Chondrocyte (in vitro differentiated cells): ENCODE results near the gene SPIN2B. TPM values are rescaled to one million over a fixed set of nuclear protein-coding genes. Genes with fewer than 3 reads are reported as not detected.
"Not testable (repeated sequence)": the region's sequence is repeated elsewhere in the genome, so short reads cannot be mapped to it uniquely, and the experiment has no call there.

Experiments
- DNase-seq: peaks from one replicate; pipeline ENCODE4 v3.0.0; 2021; ENCODE audit warnings: mixed read lengths, low spot score
- H3K27ac Mint-ChIP-seq: one replicate; pipeline ENCODE4 v1.8.0; 2021; ENCODE audit warnings: mild to moderate bottlenecking, moderate library complexity, mixed read lengths; ENCODE audit not compliant: unreplicated experiment
- H3K27me3 Mint-ChIP-seq: 2 replicates; pipeline ENCODE4 v1.8.0; 2021; ENCODE audit warnings: low read depth, mixed read lengths
- H3K36me3 Mint-ChIP-seq: 2 replicates; pipeline ENCODE4 v1.8.0; 2021; ENCODE audit warnings: low read depth, mixed read lengths
- H3K4me1 Mint-ChIP-seq: 2 replicates; pipeline ENCODE4 v1.8.0; 2021; ENCODE audit warnings: low read depth, mild to moderate bottlenecking, mixed read lengths
- H3K4me3 Mint-ChIP-seq: one replicate; pipeline ENCODE4 v1.8.0; 2021; ENCODE audit warnings: mild to moderate bottlenecking, moderate library complexity, mixed read lengths; ENCODE audit not compliant: unreplicated experiment
- H3K9me3 Mint-ChIP-seq: 2 replicates; pipeline ENCODE4 v1.8.0; 2021; ENCODE audit warnings: low read depth, mixed read lengths
- total RNA-seq: library from RNA; stranded (reverse); gene quantifications from 3 replicates; pipeline ENCODE4 v1.2.1, GENCODE V29; 2021
- TF ChIP-seq, protein P1 (sequence below): fragments of 200-600 bp; sonication (generic); IDR thresholded peaks from 2 replicates; pipeline ENCODE4 v1.5.0; 2021; ENCODE audit warnings: antibody characterized with exemption, mild to moderate bottlenecking, moderate library complexity

SPIN2B gene
- total RNA-seq, 1 donor from 2014 or later, result 12.9 TPM

DNA sequence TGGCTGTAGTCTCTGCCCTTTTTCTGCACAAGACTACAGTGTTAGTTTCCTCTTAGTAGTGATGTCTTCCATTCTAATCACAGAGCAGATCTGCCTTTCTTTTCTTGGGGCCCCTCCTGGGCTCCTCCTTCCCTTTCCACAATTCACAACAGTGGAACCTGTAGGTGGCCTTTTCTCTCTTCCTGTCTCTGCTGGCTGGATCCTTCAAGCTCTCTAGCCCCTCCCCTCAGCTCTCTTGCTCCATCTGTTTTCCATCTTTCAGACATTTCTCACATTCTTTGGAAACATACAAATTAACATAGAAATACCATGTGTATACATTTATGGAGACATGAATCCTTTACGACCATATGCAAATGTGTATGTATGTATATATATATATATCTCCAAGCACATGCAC is 16.2 kb upstream of the SPIN2B start:
- no peak for DNase-seq
- H3K4me3 Mint-ChIP-seq, result peak overlapping the region; percentile 62
- H3K36me3 Mint-ChIP-seq, result peaks cover 2% of the 10 kb centered on the region
- peaks cover 26% of the 10 kb centered on the region for H3K9me3 Mint-ChIP-seq
- H3K27ac Mint-ChIP-seq, result no peak overlapping the region
- TF ChIP-seq, protein P1, sequence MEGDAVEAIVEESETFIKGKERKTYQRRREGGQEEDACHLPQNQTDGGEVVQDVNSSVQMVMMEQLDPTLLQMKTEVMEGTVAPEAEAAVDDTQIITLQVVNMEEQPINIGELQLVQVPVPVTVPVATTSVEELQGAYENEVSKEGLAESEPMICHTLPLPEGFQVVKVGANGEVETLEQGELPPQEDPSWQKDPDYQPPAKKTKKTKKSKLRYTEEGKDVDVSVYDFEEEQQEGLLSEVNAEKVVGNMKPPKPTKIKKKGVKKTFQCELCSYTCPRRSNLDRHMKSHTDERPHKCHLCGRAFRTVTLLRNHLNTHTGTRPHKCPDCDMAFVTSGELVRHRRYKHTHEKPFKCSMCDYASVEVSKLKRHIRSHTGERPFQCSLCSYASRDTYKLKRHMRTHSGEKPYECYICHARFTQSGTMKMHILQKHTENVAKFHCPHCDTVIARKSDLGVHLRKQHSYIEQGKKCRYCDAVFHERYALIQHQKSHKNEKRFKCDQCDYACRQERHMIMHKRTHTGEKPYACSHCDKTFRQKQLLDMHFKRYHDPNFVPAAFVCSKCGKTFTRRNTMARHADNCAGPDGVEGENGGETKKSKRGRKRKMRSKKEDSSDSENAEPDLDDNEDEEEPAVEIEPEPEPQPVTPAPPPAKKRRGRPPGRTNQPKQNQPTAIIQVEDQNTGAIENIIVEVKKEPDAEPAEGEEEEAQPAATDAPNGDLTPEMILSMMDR, result no peak
- H3K27me3 Mint-ChIP-seq, result no peaks in the 10 kb centered on the region
- H3K4me1 Mint-ChIP-seq, result peaks cover 9% of the 10 kb centered on the region

DNA sequence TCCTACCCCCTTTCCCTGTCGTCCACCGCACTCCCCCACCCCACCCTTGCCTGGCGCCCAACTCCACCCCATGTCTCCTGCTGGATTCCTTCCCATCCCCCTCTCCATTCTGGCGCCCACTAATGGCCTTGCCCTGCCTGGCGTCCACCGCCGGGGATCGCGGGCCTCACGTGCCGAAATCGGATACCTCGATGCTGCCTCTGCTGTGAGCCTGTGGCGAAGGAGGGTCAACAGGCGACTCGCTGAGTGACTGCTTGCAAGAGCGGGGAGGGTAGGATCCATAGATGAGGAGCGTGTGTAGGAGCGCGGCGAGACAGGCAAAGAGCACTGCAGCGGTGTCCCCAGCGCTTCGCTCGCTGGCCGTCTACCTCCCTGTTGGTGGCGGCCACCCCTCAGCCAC is 15.7 kb upstream of the SPIN2B start, which contains the start of gene SPIN2A:
Gene SPIN2A, minus strand, starts transcription at position 325 of the 400 bp plus-strand sequence. CDS start 800 bp downstream, outside the sequence.
- peak within 1 kb of the TSS; percentile 64 for H3K27ac Mint-ChIP-seq
- not testable (repeated sequence) for H3K4me1 Mint-ChIP-seq, H3K36me3 Mint-ChIP-seq, H3K27me3 Mint-ChIP-seq
- peaks cover 26% of the 10 kb centered on the region for H3K9me3 Mint-ChIP-seq
- peak within 1 kb of the TSS; percentile 62 for H3K4me3 Mint-ChIP-seq
- DNase-seq, result peak; percentile 92

DNA sequence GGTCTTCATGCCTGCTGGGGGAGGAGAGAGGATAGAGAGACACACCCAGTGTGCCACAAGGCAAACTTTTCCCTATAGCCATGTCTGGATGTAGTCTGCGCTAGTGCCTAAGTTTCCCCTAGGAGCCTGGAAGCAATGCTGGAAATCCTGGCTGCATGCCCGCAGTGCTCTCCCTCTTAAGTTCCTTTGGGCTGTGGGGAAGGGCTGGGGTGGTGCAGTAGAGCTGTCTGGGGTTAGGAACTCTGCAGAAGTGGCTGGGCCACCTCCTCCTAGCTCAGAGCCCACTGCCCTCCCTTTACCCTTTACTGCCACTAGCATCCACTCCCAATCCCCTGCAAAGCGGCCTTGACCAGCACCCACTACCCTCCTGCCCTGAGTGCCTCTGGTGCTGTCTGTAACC is 15.2 kb upstream of the SPIN2B start:
- not testable (repeated sequence) for H3K36me3 Mint-ChIP-seq, H3K4me1 Mint-ChIP-seq, H3K27ac Mint-ChIP-seq, DNase-seq, H3K27me3 Mint-ChIP-seq
- Mint-ChIP-seq H3K4me3 (peak overlapping the region; percentile 62), H3K9me3 (peaks cover 24% of the 10 kb centered on the region)

DNA sequence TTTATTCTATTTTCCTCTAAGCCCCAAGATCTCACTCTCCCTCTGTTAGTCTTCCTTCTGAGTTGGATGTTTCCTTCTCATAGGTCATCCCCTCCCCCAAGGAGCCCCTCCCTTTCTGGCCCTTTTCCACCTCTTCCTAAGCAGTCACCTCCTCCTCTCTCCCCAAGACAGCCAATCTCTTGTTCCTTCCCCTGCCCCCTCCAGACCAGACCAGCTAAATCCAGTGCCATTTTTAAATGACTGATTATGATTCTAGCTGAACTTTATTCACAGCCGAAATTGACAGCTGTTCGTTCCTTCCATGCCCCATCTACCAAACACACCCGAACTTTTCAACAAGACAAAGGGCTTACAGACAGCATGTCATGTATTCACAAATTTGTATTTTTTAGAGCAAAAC is 13.9 kb upstream of the SPIN2B start:
- TF ChIP-seq, protein P1, result no peak
- DNase-seq, result no peak
- peaks cover 9% of the 10 kb centered on the region for H3K4me1 Mint-ChIP-seq
- no peak overlapping the region for H3K27ac Mint-ChIP-seq
- H3K36me3 Mint-ChIP-seq, result peaks cover 2% of the 10 kb centered on the region
- peaks cover 24% of the 10 kb centered on the region for H3K9me3 Mint-ChIP-seq
- H3K4me3 Mint-ChIP-seq, result no peak overlapping the region
- no peaks in the 10 kb centered on the region for H3K27me3 Mint-ChIP-seq

DNA sequence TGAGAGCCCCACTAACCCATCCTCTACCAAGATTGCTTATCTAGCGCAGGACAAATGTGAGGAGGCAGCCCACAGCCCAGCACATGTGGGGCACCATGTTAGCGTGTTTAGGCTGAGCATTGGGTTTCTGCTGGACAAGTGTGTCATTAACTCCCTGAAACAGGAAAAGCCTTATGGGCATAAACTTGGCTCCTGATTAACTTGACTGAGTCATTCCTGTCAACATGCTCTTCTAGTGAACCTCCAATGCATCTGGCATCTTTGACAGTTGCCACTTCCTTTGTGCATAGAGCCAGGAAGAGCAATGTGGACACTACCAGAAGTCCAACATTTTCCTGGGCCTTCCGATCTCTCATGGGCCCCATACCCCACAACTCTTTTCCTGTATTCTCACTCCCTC is 13.4 kb upstream of the SPIN2B start:
- H3K27ac Mint-ChIP-seq, result no peak overlapping the region
- TF ChIP-seq, protein P1, result no peak
- peaks cover 9% of the 10 kb centered on the region for H3K4me1 Mint-ChIP-seq
- H3K36me3 Mint-ChIP-seq, result peaks cover 2% of the 10 kb centered on the region
- DNase-seq, result no peak
- H3K27me3 Mint-ChIP-seq, result no peaks in the 10 kb centered on the region
- H3K9me3 Mint-ChIP-seq, result peaks cover 21% of the 10 kb centered on the region
- no peak overlapping the region for H3K4me3 Mint-ChIP-seq

DNA sequence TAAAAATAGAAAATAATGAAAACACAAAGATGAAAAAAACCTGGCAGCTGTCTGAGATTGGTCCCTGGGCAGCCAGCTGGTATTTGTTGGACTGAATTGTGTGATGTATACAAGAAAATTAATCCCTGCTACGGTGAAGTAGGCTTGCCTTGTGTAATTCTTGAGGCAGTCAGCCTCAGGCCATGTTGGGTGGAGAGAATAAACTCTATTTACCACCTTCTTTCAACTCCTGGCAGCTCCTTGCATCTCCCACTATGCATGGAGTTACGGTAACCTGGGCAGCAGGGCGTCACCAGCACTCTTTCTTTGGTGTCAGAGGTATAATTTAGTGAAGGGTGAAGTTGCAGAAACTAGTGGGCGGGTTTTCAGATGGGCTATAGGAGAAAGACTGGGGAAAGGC is 12.4 kb upstream of the SPIN2B start:
- Mint-ChIP-seq H3K9me3 (peaks cover 19% of the 10 kb centered on the region), H3K27ac (no peak overlapping the region), H3K36me3 (peaks cover 2% of the 10 kb centered on the region), H3K27me3 (no peaks in the 10 kb centered on the region), H3K4me1 (peaks cover 9% of the 10 kb centered on the region), H3K4me3 (no peak overlapping the region)
- no peak for DNase-seq
- TF ChIP-seq, protein P1, result no peak

DNA sequence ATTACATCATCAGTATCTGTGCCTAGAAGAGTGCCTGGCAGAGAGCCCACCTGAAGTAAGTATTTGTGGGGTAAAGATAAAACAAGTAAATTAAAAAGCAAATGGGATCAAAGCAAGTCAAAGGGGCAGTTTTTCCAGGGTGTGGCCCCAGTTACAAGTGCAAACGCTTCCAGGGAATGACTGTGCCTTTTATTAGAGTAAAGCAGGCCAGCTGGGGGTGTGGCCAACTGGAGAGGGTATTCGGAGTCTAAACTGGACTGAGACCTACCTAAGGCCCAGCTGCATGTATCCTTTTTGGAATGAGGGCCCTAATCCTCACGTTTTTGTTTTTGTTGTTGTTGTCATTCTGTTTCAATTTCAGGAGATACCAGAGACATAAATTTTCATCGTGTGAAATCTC is 11.9 kb upstream of the SPIN2B start:
- not testable (repeated sequence) for H3K36me3 Mint-ChIP-seq, DNase-seq, H3K4me1 Mint-ChIP-seq, H3K4me3 Mint-ChIP-seq, H3K27ac Mint-ChIP-seq, H3K27me3 Mint-ChIP-seq
- H3K9me3 Mint-ChIP-seq, result peaks cover 21% of the 10 kb centered on the region
